HCEC 1CT (cell line): ENCODE measurements around the gene ARF1.
"Not testable (repeated sequence)": the region's sequence is repeated elsewhere in the genome, so short reads cannot be mapped to it uniquely, and the experiment has no call there.

Source experiments
- DNase-seq: peaks from one replicate; pipeline ENCODE4 v3.0.0-alpha.2; 2017

Gene ARF1

GRCh38 chr1:228104526-228105269, 22.2 kb downstream of the ARF1 start:
- DNase-seq = no peak

DNA sequence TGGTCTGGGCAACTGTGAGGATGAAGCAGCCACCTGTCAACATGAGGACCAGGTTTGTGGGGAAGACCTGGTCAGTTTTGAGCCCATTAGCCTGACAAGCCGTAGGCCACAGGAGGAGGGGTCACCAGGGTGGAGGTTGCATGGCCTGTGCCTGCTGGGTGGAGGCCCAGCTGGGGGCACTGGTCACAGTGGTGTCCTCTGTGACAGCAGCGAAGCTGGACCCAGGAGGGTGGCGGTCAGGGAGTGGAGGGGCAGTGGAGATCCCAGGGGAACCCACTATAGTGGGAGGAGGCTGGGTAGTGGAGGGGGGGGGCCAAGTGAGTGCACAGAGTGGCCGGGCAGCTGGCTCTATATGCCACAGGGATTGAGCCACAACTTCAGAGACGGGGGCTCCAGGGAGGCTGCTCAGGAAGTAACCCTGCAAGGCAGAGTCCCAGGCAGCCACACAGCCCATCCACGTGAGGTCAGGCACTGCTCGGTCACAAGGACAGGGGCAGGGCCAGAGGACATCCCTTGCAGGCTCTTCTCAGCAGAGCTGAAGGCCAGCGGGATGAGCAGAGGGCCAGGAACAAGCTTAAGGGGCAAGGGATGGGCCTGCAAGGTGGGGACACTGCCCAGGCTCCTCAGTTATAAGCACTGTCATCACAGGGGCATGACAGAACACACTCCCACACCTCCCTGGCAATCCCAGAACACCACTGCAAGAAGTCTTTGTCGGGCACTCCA, 22.9 kb downstream of the ARF1 start:
- no peak for DNase-seq

DNA sequence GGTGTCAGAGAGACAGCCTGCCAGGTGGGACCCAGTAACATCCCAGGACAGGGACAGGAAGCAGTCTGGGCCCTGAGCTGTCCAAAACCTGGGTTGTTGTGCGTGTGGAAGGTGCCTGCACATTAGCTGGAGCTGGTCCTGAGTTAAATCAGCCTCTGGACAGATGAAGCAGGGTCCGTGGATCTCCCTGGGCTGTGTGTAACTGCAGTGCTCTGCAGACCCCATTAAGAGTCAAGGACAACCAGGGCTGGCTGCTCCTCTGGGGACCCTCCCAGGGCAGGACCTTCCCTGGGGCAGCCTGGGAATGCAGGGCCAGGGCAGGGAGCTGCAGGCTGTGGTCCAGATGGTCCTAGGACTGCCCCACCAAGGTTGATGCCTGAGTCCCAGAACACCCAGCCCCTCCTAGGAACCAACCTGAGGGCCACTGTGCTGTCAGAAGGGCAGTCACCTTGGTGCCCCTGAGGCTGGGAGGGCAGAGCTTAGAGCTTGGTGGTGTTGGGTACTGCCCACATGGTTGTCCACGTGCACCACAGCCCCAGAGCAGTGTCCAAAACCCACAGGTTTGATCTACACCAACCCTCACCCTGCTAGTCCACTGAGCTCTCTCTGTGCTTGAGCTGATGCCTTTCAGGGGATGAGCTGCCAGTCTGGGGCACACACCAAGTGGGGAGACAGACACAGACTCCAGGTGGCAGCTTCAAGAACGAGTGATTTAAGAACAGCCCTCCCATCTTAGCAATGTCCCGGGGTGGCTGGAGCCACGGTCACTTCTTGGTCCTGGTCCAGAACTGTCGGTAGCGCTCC, 23.7 kb downstream of the ARF1 start:
- DNase-seq = no peak

- no peak for DNase-seq
Observed at GRCh38 chr1:228106800-228107054, 24.2 kb downstream of the ARF1 start.

DNA sequence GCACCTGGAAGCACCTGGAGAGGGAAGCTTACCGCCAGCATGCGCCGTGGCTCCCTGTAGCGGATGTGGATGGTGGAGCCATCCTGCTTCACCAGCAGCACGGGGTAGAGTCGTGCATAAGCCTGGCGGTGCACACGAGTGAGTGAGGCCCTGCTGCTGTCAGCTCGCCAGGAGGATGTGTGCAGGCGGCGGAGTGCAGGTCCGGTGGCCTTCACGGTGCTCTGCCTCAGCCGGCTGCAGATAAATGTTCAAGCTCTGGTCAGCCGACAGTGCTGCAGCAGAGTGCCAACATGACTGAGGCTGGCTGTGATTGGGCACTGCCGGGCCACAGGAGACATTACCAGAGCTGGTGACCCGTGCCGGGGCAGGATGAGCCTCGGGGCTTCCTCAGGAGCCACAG, 25.1 kb downstream of the ARF1 start:
- no peak for DNase-seq

DNA sequence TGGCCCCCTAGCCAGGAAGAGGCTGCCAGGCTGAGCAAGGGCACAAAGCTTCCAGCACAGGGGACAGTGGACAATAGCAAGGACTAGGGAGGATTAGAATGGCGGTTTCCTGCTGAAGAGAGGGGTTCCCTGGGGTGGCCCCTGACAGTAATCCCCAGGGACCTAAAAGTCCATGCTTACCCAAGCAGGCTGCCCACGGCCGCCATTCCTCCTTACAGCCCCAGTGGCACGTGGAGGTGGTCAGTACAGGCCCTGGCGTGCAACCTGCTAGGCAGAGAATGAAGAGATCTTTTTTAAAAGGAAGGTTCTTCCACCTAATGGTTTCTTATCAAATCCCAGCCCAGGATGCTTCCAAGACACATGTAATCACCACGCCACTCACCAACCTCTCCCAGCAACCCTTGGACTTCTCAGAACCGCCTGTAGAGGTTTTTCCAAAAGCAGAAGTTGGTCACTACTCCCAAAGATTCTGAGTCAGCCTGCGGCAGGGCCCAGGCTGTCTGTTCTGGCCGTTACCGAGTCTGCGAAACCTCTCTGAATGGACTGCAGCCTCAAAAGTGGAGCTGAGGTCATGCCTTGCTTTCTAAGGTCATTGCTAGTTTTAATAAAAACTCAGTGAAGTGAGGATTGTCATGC, 25.7 kb downstream of the ARF1 start:
- no peak for DNase-seq

DNA sequence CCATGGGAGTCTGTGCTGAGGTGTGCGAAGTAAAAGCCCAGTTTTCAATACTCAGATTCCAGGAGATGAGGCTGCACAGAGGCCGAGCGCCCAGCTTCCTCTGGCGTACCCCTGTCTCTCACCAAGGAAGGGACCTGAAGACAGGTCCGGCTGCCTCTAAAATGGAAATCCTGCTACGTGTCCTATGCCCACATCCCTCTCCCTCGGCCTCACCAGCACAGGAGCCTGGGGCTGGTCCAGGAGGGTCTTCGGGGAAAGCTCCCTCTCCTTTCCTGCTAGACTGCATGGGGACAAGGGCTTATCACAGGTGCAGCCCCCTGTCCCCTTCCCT, 26.2 kb downstream of the ARF1 start:
- no peak for DNase-seq

GRCh38 chr1:228109073-228109961, 26.8 kb downstream of the ARF1 start, which contains the start of gene MRPL55:
TSS of gene MRPL55 (minus strand) at chr1:228109299. CDS start at chr1:228108260, 1,039 bp downstream.
- DNase-seq = peak; percentile 94

DNA sequence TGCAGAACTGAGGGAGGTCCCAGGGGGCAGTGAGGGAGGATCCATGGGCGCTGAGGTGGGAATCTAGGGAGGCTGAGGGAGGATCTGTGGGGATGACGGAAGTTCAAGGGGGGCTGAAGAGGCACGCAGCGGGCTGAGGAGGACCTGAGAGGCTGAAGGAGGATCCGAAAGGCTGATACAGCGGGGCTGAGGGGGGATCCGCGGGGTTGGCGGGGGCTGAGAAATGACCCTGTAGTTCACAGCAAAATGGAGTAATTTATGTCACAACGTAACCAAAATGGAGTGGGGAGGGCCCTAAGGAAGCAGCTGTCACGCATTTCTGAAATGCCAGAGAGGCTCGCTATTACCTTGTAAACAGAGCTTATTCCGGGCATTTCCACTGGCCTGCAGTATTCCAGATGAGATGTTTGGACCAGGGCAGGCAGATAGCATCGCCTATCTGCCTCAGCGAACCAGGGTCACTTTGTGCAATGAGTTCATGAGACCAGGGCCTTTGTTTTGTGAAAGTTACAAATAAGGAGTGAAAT, 27.5 kb downstream of the ARF1 start:
- no peak for DNase-seq

DNA sequence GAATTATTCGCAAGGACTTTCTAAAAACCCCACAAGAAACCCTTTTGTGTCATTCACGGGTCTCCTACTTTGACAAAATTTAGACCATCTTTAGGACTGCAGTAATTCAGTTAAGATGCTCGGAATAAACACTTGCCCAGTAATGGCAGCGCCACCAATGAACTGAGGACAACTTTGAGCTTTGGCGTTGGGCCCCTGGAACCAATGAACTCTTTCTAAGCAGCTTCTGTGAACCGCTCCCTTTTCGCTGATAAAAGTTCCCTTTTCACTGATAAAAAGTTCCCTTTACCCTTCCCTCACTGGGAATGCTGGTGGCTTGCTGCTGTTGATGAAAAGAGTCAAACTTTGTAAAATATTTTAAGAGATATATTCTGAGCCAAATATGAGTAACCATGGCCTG, 28.0 kb downstream of the ARF1 start:
- DNase-seq = no peak

DNA sequence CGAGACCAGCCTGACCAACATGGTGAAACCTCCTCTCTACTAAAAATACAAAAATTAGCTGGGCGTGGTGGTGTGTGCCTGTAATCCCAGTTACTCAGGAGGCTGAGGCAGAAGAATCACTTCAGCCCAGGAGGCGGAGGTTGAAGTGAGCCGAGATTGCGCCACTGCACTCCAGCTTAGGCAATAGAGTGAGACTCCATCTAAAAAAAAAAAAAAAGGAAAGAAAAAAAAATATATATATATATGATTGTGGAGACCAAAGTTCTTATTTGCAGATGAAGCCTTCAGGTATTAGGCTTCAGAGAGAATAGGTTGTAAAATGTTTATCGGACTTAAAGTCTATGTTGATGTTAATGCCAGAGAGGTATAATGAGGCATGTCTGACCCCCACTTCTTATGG, 28.8 kb downstream of the ARF1 start:
- DNase-seq = not testable (repeated sequence)

- DNase-seq = no peak
Observed at GRCh38 chr1:228112167-228112566, 29.7 kb downstream of the ARF1 start.

DNA sequence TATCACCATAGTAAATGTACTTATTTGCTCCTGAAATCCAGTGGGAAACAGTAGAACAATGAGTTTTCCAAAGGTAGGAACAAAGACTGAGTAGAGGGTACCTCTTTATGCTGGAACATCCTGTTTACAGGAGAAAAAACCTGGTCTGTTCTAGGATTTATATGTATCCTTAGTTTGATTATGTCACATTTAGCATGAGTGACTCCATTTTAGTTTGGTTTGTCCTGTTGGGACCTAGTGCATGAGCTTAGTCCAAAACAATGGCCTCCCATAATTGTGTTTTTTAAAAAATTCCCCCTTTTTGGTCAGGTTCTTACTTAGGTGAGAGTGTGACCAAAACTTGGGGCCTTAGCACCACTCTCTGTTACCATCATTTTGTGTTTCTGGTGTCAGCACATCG, 30.1 kb downstream of the ARF1 start:
- no peak for DNase-seq

DNA sequence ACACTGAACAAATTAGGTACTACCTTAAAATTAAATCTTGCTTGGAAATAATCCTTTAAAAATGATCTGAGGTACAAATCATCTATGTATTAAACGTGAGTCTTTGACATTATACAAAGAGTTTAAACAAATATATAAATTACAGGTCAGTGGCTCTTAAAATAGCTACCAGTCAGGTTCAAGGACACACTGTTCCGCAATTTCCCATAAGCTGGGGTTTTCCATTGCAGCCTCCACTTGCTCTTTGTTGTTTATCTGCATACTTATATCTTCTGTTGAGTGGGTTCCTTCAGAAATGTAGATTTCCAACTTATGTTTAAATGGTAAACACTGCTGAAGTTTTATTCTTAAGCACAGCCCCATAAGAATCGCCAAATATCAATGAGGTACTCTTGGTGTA, 32.3 kb downstream of the ARF1 start:
- no peak for DNase-seq

- no peak for DNase-seq
Observed at GRCh38 chr1:228117335-228117734, 34.8 kb downstream of the ARF1 start.

DNA sequence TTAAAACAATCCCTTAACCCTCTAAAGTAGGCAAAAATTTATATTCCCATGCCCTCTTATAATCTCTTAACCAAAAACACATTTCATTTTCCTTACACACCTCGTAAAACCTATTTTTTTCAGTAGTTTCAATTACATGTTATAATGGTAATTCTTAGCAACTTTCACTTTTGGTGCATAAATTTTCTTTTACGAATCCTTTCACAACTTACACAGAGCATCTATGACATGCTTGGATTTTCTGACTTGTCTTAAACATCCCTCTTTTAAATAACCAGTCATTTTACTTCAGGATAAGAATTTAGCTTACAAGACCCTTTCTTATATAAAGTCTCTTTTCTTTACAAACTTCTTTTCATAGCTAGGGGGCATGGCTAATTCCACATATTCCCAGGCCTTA, 35.5 kb downstream of the ARF1 start:
- DNase-seq = no peak

- DNase-seq = no peak
Observed at GRCh38 chr1:228120351-228120750, 37.8 kb downstream of the ARF1 start.

- DNase-seq = no peak
Observed at GRCh38 chr1:228120857-228121489, 38.5 kb downstream of the ARF1 start.

DNA sequence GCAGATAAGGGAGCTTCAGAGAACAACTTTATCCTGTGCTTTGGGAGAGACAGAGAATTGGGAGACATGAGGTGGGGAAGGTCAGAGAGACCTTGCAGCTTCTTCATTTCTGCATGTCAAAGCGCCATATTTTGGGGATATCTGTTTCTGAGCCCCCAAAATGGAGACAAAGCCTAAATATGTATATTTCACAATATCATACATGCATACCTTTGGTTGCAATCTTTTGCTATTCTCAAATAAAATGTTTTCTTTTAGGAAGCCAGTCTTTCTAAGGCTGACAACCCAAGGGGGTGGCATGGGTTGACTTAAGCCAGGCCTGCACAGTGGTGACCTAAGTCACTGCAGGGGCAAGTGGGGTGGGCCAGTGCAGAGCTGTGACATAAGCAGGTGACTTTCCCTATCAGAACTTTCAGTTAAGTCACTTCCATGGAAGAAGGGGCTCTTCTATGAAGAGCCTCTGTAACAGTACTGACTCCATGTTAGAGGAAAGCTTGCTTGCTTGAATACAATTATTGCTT, 40.5 kb downstream of the ARF1 start:
- no peak for DNase-seq

- no peak for DNase-seq
Observed at GRCh38 chr1:228123505-228123904, 41.0 kb downstream of the ARF1 start.

- no peak for DNase-seq
Observed at GRCh38 chr1:228125185-228125584, 42.7 kb downstream of the ARF1 start.

- no peak for DNase-seq
Observed at GRCh38 chr1:228131766-228132165, 49.3 kb downstream of the ARF1 start.
